Trophoblast cell (in vitro differentiated cells and primary cell): ENCODE results near the gene ARPC1B.

Source experiments
- DNase-seq, 2 donors: peaks; one replicate each; pipeline ENCODE4 v3.0.0-alpha.2; 2016
- H2AFZ ChIP-seq: 2 replicates; pipeline ENCODE4 v1.6.1; 2013; ENCODE audit warnings: low read length, moderate library complexity, mild to moderate bottlenecking; ENCODE audit not compliant: insufficient read depth, poor library complexity
- H2AK5ac ChIP-seq: 2 replicates; pipeline ENCODE4 v1.6.1; 2013; ENCODE audit warnings: mild to moderate bottlenecking, low read length
- H2BK120ac ChIP-seq: 2 replicates; pipeline ENCODE4 v1.6.1; 2013; ENCODE audit warnings: low read length, mild to moderate bottlenecking, moderate library complexity; ENCODE audit not compliant: insufficient read depth, poor library complexity
- H2BK12ac ChIP-seq: 2 replicates; pipeline ENCODE4 v1.6.1; 2013; ENCODE audit warnings: mild to moderate bottlenecking, low read length, moderate library complexity
- H2BK5ac ChIP-seq: 2 replicates; pipeline ENCODE4 v1.6.1; 2013; ENCODE audit warnings: low read length, low read depth, moderate library complexity, mild to moderate bottlenecking; ENCODE audit not compliant: poor library complexity
- H3K14ac ChIP-seq: 2 replicates; pipeline ENCODE4 v1.6.1; 2013; ENCODE audit warnings: mild to moderate bottlenecking, low read length
- H3K18ac ChIP-seq: 2 replicates; pipeline ENCODE4 v1.6.1; 2013; ENCODE audit warnings: mild to moderate bottlenecking, low read length
- H3K23ac ChIP-seq: 2 replicates; pipeline ENCODE4 v1.6.1; 2013; ENCODE audit warnings: low read length
- H3K27ac ChIP-seq: 2 replicates; pipeline ENCODE4 v1.5.1; 2013; ENCODE audit warnings: low read depth, mild to moderate bottlenecking, inconsistent platforms, low read length, moderate library complexity
- H3K27me3 ChIP-seq: 2 replicates; pipeline ENCODE4 v1.6.1; 2013; ENCODE audit warnings: inconsistent platforms, mild to moderate bottlenecking, low read length, moderate library complexity; ENCODE audit not compliant: insufficient read depth
- H3K36me3 ChIP-seq, 2 experiments: 1 replicate in 1 of 2; 2 replicates in 1 of 2; pipeline ENCODE4 v1.6.1; 2013; ENCODE audit warnings: low read length in 2 of 2, mild to moderate bottlenecking in 2 of 2, moderate library complexity in 1 of 2; ENCODE audit not compliant: insufficient read depth in 2 of 2, control insufficient read depth in 1 of 2
- H3K4ac ChIP-seq: 2 replicates; pipeline ENCODE4 v1.6.1; 2013; ENCODE audit warnings: low read depth, mild to moderate bottlenecking, low read length, moderate library complexity
- H3K4me1 ChIP-seq, 2 experiments: 1 replicate in 1 of 2; 2 replicates in 1 of 2; pipeline ENCODE4 v1.6.1; 2013; ENCODE audit warnings: low read length in 2 of 2, mild to moderate bottlenecking in 2 of 2, moderate library complexity in 1 of 2; ENCODE audit not compliant: insufficient read depth in 2 of 2, control insufficient read depth in 1 of 2
- H3K4me2 ChIP-seq: 2 replicates; pipeline ENCODE4 v1.6.1; 2013; ENCODE audit warnings: inconsistent platforms, mild to moderate bottlenecking, low read length, moderate library complexity
- H3K4me3 ChIP-seq: 2 replicates; pipeline ENCODE4 v1.5.1; 2013; ENCODE audit warnings: mild to moderate bottlenecking, low read depth, low read length, inconsistent platforms
- H3K79me1 ChIP-seq: one replicate; pipeline ENCODE4 v1.6.1; 2013; ENCODE audit warnings: low read length
- H3K79me2 ChIP-seq: 2 replicates; pipeline ENCODE4 v1.6.1; 2013; ENCODE audit warnings: low read length, mild to moderate bottlenecking; ENCODE audit not compliant: control insufficient read depth, insufficient read depth, poor library complexity
- H3K9ac ChIP-seq: 2 replicates; pipeline ENCODE4 v1.6.1; 2013; ENCODE audit warnings: mild to moderate bottlenecking, low read length
- H3K9me3 ChIP-seq: 2 replicates; pipeline ENCODE4 v1.6.1; 2013; ENCODE audit warnings: low read depth, mild to moderate bottlenecking, control low read depth, inconsistent platforms, low read length; ENCODE audit not compliant: insufficient read depth
- H4K12ac ChIP-seq: 2 replicates; pipeline ENCODE4 v1.6.1; 2013; ENCODE audit warnings: low read depth, mild to moderate bottlenecking, low read length, moderate library complexity
- H4K8ac ChIP-seq: 2 replicates; pipeline ENCODE4 v1.6.1; 2013; ENCODE audit warnings: low read depth, mild to moderate bottlenecking, low read length, moderate library complexity
- H4K91ac ChIP-seq: one replicate; pipeline ENCODE4 v1.6.1; 2013; ENCODE audit warnings: low read depth, mild to moderate bottlenecking, low read length, moderate library complexity
- WGBS: extraction: QIAGEN DNeasy Blood & Tissue Kit; methylation state at CpG from one replicate; pipeline ENCODE4 v1.1.7; 2013; ENCODE audit warnings: missing lambda C conversion rate; ENCODE audit not compliant: insufficient read length, insufficient coverage; ENCODE audit errors: extremely low coverage; 5-methylcytosine and 5-hydroxymethylcytosine counted together

Gene ARPC1B

GRCh38 chr7:99369767-99370391, 4.7 kb upstream of the ARPC1B start:
- H4K8ac ChIP-seq = no peak overlapping the region
- H3K79me2 ChIP-seq = peaks cover 2% of the 10 kb centered on the region
- no CpG with 5 or more reads among the region's 9 CpGs for WGBS
- peaks cover 19 to 23% of the 10 kb centered on the region in 2 experiments for H3K36me3 ChIP-seq
- peaks cover 3 to 6% of the 10 kb centered on the region in 2 experiments for H3K4me1 ChIP-seq
- H2AFZ ChIP-seq = no peak overlapping the region
- no peak overlapping the region for H2AK5ac ChIP-seq
- no peak overlapping the region for H3K23ac ChIP-seq
- no peak overlapping the region for H3K14ac ChIP-seq
- H2BK5ac ChIP-seq = no peak overlapping the region
- H3K4me2 ChIP-seq = no peak overlapping the region
- DNase-seq = no peak
- no peak overlapping the region for H2BK12ac ChIP-seq
- H4K91ac ChIP-seq = no peak overlapping the region
- no peak overlapping the region for H4K12ac ChIP-seq
- H2BK120ac ChIP-seq = no peak overlapping the region
- no peak overlapping the region for H3K9ac ChIP-seq
- peaks cover 8% of the 10 kb centered on the region for H3K79me1 ChIP-seq
- no peaks in the 10 kb centered on the region for H3K27me3 ChIP-seq
- H3K4me3 ChIP-seq = no peak overlapping the region
- H3K4ac ChIP-seq = no peak overlapping the region
- peaks cover 1% of the 10 kb centered on the region for H3K9me3 ChIP-seq
- H3K18ac ChIP-seq = no peak overlapping the region
- H3K27ac ChIP-seq = no peak overlapping the region

GRCh38 chr7:99371376-99371920, 3.1 kb upstream of the ARPC1B start:
- no peak overlapping the region for H3K18ac ChIP-seq
- H2AK5ac ChIP-seq = no peak overlapping the region
- H3K4me1 ChIP-seq = peaks cover 3 to 6% of the 10 kb centered on the region in 2 experiments
- H3K23ac ChIP-seq = no peak overlapping the region
- no peak overlapping the region for H3K4me2 ChIP-seq
- H3K4ac ChIP-seq = no peak overlapping the region
- peaks cover 1% of the 10 kb centered on the region for H3K9me3 ChIP-seq
- H2BK5ac ChIP-seq = no peak overlapping the region
- H3K27ac ChIP-seq = no peak overlapping the region
- H3K4me3 ChIP-seq = no peak overlapping the region
- peaks cover 4% of the 10 kb centered on the region for H3K79me2 ChIP-seq
- H2BK120ac ChIP-seq = no peak overlapping the region
- DNase-seq = peak; percentile 90 to 92
- H3K14ac ChIP-seq = no peak overlapping the region
- H4K12ac ChIP-seq = no peak overlapping the region
- peaks cover 9 to 11% of the 10 kb centered on the region in 2 experiments for H3K36me3 ChIP-seq
- peaks cover 8% of the 10 kb centered on the region for H3K79me1 ChIP-seq
- no peak overlapping the region for H2BK12ac ChIP-seq
- H3K27me3 ChIP-seq = no peaks in the 10 kb centered on the region
- H4K8ac ChIP-seq = no peak overlapping the region
- WGBS = no CpG with 5 or more reads among the region's 11 CpGs
- H2AFZ ChIP-seq = no peak overlapping the region
- H3K9ac ChIP-seq = no peak overlapping the region
- H4K91ac ChIP-seq = no peak overlapping the region

GRCh38 chr7:99372275-99373090, 2.0 kb upstream of the ARPC1B start:
- H2AK5ac ChIP-seq = no peak overlapping the region
- no peak overlapping the region for H4K12ac ChIP-seq
- no peak overlapping the region for H2AFZ ChIP-seq
- H2BK120ac ChIP-seq = no peak overlapping the region
- no peaks in the 10 kb centered on the region for H3K27me3 ChIP-seq
- H3K9me3 ChIP-seq = peaks cover 1% of the 10 kb centered on the region
- no peak overlapping the region for H3K14ac ChIP-seq
- H3K4me3 ChIP-seq = no peak overlapping the region
- no CpG with 5 or more reads among the region's 21 CpGs for WGBS
- H3K36me3 ChIP-seq = peaks cover 4 to 6% of the 10 kb centered on the region in 2 experiments
- H2BK5ac ChIP-seq = no peak overlapping the region
- H3K18ac ChIP-seq = no peak overlapping the region
- H3K4ac ChIP-seq = no peak overlapping the region
- no peak overlapping the region for H4K91ac ChIP-seq
- peaks cover 8% of the 10 kb centered on the region for H3K79me1 ChIP-seq
- no peak overlapping the region for H3K9ac ChIP-seq
- peak overlapping the region; percentile 28 for H3K27ac ChIP-seq
- peak; percentile 88 to 93 for DNase-seq
- peak overlapping the region; percentile 22 for H3K4me2 ChIP-seq
- H3K79me2 ChIP-seq = peaks cover 4% of the 10 kb centered on the region
- peaks cover 3 to 6% of the 10 kb centered on the region in 2 experiments for H3K4me1 ChIP-seq
- no peak overlapping the region for H3K23ac ChIP-seq
- peak overlapping the region; percentile 56 for H4K8ac ChIP-seq
- no peak overlapping the region for H2BK12ac ChIP-seq

GRCh38 chr7:99373091-99374066, 1.2 kb upstream of the ARPC1B start:
- Histone ChIP-seq H3K27ac (peak overlapping the region; percentile 78), H3K18ac (peak overlapping the region; percentile 75), H3K14ac (no peak overlapping the region), H2AK5ac (peak overlapping the region; percentile 35), H4K8ac (peak overlapping the region; percentile 37), H3K9ac (no peak overlapping the region), H4K91ac (peak overlapping the region; percentile 32), H2AFZ (peak overlapping the region; percentile 97), H3K4me2 (peak overlapping the region; percentile 88), H3K9me3 (peaks cover 1% of the 10 kb centered on the region), H3K23ac (no peak overlapping the region), H3K36me3 (peaks cover 9 to 11% of the 10 kb centered on the region in 2 experiments), H3K4ac (no peak overlapping the region), H2BK12ac (no peak overlapping the region), H2BK5ac (no peak overlapping the region), H3K27me3 (no peaks in the 10 kb centered on the region), H3K4me1 (peaks cover 3 to 6% of the 10 kb centered on the region in 2 experiments), H3K79me1 (peaks cover 8% of the 10 kb centered on the region), H3K4me3 (peak overlapping the region; percentile 83), H2BK120ac (no peak overlapping the region), H3K79me2 (peaks cover 4% of the 10 kb centered on the region), H4K12ac (no peak overlapping the region)
- no CpG with 5 or more reads among the region's 41 CpGs for WGBS
- peak in 1 of 2 donors; percentile 31 for DNase-seq
